ENCODE measurements around the gene SNX27. TPM values are rescaled to one million over a fixed set of nuclear protein-coding genes. Genes with fewer than 3 reads are reported as not detected.

SNX27 gene
- total RNA-seq, 2 donors from 2014 or later, result 24.1 to 38.4 TPM

DNA sequence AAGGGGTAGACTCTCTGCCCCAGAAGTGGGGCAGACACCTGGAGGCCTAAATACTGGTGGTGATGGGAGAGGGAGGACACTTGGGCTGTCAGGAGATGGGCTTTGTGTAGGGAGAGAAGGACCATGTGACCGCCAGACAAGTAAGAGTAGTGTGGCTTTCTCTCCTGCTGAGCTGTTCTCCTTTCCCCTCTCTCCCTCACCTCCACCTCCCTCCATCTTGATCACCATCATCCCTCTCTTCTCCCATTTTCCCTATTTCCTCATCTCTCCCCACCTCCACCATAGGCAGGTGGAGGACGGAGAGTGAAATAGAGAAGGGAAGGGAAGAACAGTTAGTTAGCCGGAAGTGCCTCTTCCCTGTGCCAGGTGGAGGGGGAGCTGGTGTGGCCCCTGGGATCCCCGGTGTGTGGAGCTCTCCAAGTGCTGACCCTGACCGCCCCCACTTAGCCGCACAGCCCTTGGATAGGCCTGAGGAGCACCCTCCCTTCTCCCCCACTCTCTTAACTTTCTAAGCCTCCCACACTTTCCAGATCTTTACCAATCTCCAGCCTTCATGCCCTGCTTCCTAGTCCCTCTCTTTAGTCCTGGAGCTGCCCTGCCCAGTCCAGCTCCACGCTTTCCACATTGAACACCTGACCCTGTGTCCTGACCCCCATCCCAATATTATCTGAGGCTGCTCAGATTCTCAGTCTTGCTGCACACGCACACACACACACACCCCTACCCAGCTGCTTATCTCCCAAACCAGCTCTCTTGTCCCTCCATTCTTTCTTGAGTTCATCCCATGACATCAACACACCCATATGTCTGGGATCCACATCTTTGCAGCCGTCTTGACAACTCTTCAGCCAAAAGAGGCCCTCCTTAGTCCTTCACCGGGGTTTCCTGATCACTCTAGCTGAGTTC is 103.2 kb downstream of the SNX27 start:
- intact Hi-C loops (cut with DNase I), result no loop called here
- Histone ChIP-seq H3K36me3 (no peaks in the 10 kb centered on the region), H3K4me1 (replicated peaks) (no peaks in the 10 kb centered on the region), H3K27ac (no peak overlapping the region), H3K4me3 (no peak overlapping the region), H3K27me3 (replicated peaks; ENCODE audit: insufficient read depth) (no peaks in the 10 kb centered on the region), H3K9me3 (no peaks in the 10 kb centered on the region)
- TF ChIP-seq POLR2A (IDR thresholded peaks at IDR 0.05) (no peak), POLR2AphosphoS5 (IDR thresholded peaks at IDR 0.05) (no peak)
- TF ChIP-seq, protein P1, sequence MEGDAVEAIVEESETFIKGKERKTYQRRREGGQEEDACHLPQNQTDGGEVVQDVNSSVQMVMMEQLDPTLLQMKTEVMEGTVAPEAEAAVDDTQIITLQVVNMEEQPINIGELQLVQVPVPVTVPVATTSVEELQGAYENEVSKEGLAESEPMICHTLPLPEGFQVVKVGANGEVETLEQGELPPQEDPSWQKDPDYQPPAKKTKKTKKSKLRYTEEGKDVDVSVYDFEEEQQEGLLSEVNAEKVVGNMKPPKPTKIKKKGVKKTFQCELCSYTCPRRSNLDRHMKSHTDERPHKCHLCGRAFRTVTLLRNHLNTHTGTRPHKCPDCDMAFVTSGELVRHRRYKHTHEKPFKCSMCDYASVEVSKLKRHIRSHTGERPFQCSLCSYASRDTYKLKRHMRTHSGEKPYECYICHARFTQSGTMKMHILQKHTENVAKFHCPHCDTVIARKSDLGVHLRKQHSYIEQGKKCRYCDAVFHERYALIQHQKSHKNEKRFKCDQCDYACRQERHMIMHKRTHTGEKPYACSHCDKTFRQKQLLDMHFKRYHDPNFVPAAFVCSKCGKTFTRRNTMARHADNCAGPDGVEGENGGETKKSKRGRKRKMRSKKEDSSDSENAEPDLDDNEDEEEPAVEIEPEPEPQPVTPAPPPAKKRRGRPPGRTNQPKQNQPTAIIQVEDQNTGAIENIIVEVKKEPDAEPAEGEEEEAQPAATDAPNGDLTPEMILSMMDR (IDR thresholded peaks at IDR 0.05), result no peak
- no peak for DNase-seq (ENCODE audit: low spot score)
- WGBS, result 72% methylated on average over 10 of the region's 10 CpGs

DNA sequence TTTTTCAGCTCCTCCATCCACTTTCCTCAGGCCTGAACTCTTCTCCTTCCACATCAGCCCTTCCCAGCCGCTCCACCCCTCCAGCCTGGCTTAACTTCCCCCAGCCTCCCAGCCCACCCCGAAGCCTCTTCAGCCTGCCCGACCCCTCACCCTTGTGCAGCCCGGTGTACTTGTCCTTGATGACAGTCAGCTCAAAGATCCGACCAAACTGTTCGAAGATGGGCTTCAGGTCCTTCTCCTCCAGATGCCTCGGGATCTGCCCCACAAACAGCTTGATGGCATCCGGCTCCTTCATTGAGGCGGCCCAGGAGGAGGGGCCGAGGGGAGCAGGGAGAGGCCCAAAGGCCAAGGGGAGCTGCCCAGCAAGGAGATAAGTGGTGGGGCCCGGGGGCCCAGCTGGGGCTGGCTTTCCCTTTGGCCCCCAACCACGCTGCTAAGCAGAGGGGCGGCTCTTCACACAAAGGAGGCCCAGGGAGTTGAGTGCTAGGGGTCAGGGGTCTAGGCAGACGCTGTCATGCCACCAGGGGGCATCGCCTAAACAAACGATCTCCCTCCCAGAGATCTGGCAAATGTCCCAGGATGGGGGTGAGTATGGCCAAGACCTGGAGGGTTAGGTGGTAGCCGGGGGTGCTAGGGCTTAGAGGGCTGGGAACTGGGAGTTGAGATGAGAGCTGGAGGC is 104.0 kb downstream of the SNX27 start:
- H3K27me3 ChIP-seq (replicated peaks; ENCODE audit: insufficient read depth), result no peaks in the 10 kb centered on the region
- WGBS, result 57% methylated on average over 17 of the region's 17 CpGs
- H3K4me1 ChIP-seq (replicated peaks), result no peaks in the 10 kb centered on the region
- H3K4me3 ChIP-seq, result no peak overlapping the region
- intact Hi-C loops (cut with DNase I), result no loop called here
- H3K9me3 ChIP-seq, result no peaks in the 10 kb centered on the region
- no peak overlapping the region for H3K27ac ChIP-seq
- H3K36me3 ChIP-seq, result no peaks in the 10 kb centered on the region
- no peak for DNase-seq (ENCODE audit: low spot score)
- TF ChIP-seq POLR2AphosphoS5 (IDR thresholded peaks at IDR 0.05), result no peak
- TF ChIP-seq POLR2A (IDR thresholded peaks at IDR 0.05), result no peak
- TF ChIP-seq, protein P1 (IDR thresholded peaks at IDR 0.05), result no peak

DNA sequence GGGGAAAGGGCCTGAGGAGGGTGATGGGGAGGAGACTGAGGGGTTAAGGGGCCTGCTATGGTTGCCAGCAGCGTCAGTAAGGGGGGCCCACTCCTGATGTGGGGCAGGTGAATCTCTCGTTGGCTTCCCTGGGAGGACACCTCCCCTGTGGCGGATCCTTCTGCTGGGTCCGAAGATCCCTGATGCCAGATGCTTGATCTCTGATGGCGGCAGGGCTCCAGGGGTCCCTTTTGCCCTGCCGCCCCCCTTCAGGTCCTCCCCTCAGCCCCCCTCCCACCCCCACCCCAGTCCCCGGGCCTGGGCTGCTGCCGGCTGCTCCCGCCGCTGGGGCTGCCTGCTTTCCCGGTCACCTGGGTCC is 104.5 kb downstream of the SNX27 start:
- Histone ChIP-seq H3K27ac (no peak overlapping the region), H3K27me3 (replicated peaks; ENCODE audit: insufficient read depth) (no peaks in the 10 kb centered on the region), H3K4me3 (no peak overlapping the region), H3K4me1 (replicated peaks) (no peaks in the 10 kb centered on the region), H3K36me3 (no peaks in the 10 kb centered on the region), H3K9me3 (no peaks in the 10 kb centered on the region)
- no peak for TF ChIP-seq POLR2A (IDR thresholded peaks at IDR 0.05)
- TF ChIP-seq, protein P1 (IDR thresholded peaks at IDR 0.05), result no peak
- TF ChIP-seq POLR2AphosphoS5 (IDR thresholded peaks at IDR 0.05), result no peak
- intact Hi-C loops (cut with DNase I), result no loop called here
- 0% methylated on average over 3 of the region's 11 CpGs for WGBS
- no peak for DNase-seq (ENCODE audit: low spot score)

DNA sequence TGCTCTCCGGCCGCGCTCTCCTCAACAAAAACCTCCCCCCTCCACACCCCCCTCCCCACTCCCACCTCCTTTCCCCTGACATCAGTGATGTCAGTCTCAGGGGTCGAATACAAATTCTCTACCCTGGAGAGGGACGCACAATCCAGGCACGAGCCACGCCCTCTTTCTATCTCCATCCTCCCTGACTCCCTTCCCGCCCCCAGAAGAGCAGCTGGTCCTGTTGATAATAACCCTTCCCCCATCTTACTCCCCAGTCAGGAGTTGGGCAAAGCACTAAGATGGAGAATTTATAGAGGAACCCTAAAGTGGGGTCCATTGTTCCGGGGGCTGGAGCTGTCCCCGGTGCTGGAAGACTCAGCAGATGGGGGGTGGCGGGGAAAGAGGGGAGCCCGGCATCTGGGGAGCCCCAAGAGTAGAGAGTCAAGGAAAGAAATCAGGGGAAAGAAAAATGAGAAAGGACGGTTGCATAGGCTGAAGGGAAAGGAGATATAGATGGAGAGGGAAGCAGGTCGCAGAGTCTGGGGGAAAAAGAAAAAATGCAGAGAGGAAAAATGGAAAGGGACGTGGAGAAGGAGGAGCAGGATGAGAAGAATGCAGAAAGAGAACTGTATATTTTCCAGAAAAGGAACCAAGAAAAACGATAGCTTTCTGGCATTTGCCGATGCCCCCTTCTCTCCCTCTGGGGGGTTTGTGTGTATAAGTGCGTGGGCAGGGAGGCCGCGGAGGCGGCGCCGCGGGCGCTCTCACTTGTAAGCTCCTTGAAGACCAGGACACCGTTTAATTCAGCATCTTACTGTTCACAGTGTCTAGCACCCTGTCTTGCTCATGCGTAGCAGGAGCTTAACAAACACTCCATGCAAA is 105.2 kb downstream of the SNX27 start, which contains the start of gene CELF3:
CELF3 (minus strand) TSS at position 33 of the 861 bp plus-strand sequence. CDS start 783 bp downstream, outside the sequence.
- Histone ChIP-seq H3K9me3 (no peaks in the 10 kb centered on the region), H3K27ac (no peak within 1 kb of the TSS), H3K4me1 (replicated peaks) (no peaks in the 10 kb centered on the region), H3K27me3 (replicated peaks; ENCODE audit: insufficient read depth) (no peaks in the 10 kb centered on the region), H3K4me3 (no peak within 1 kb of the TSS), H3K36me3 (no peaks in the 10 kb centered on the region)
- 4% methylated on average over 27 of the region's 27 CpGs for WGBS
- intact Hi-C loops (cut with DNase I), result no loop called here
- no peak for TF ChIP-seq POLR2AphosphoS5 (IDR thresholded peaks at IDR 0.05)
- TF ChIP-seq POLR2A (IDR thresholded peaks at IDR 0.05), result no peak
- TF ChIP-seq, protein P1 (IDR thresholded peaks at IDR 0.05), result no peak
- DNase-seq (ENCODE audit: low spot score), result no peak
